ENCODE data around the gene TBC1D9B.

Gene TBC1D9B

GRCh38 chr5:179820127-179820482 lies 87.6 kb downstream of the TBC1D9B start:
- Histone ChIP-seq H3K36me3 (peaks cover 31% of the 10 kb centered on the region), H3K27me3 (peaks cover 16% of the 10 kb centered on the region), H3K9me3 (no peaks in the 10 kb centered on the region), H3K4me1 (ENCODE audit: control insufficient read depth in 1 of 2, insufficient read depth in 1 of 2, low read depth in 1 of 2, low read length in 1 of 2) (peaks cover 50 to 58% of the 10 kb centered on the region in 2 experiments), H3K27ac (peak overlapping the region; percentile 100), H3K4me3 (ENCODE audit: low read depth in 1 of 2, low read length in 1 of 2) (peak overlapping the region; percentile 93 to 97)
- TF ChIP-seq, protein P1, sequence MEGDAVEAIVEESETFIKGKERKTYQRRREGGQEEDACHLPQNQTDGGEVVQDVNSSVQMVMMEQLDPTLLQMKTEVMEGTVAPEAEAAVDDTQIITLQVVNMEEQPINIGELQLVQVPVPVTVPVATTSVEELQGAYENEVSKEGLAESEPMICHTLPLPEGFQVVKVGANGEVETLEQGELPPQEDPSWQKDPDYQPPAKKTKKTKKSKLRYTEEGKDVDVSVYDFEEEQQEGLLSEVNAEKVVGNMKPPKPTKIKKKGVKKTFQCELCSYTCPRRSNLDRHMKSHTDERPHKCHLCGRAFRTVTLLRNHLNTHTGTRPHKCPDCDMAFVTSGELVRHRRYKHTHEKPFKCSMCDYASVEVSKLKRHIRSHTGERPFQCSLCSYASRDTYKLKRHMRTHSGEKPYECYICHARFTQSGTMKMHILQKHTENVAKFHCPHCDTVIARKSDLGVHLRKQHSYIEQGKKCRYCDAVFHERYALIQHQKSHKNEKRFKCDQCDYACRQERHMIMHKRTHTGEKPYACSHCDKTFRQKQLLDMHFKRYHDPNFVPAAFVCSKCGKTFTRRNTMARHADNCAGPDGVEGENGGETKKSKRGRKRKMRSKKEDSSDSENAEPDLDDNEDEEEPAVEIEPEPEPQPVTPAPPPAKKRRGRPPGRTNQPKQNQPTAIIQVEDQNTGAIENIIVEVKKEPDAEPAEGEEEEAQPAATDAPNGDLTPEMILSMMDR (IDR thresholded peaks at IDR 0.05): no peak

DNA sequence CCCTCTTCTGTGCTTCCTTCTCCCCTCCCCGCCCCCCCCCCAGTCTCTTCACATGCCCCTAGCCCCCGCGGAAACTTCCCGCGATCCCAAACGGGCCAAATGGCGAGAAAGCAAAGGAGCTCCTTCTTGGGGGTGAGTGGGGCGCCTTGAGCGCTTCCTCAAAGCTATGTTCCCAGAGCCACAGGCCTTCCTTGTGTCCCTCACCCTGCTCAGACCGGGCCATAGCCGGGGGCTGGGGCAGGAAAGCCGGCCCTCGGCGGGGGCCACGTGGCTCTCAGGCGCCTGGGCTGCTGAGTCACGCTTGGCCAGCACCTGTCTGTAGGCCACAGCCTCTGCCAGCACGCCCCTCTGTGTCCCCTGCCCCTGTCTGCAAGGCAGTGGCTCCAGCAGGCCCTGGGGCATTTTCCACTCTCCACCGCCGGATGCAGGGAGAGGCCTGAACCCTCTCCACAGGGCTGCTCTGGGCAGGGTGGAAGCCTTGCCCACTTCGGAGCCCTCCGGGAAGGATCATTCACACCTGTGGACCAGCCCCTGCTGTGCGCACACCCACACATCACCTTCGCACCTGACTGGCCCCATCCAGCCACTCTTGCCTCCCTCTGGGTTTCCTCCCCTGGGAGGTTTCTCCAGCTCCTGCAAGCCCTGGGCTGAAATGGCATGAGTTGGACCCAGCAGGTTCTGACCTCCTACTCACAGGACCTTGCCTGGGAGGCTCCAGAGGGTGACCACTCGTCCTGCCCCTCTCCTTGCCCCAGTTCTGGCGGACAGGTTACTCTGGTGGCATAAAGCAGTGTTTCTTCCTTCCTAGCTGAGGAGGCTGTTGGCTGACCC lies 88.2 kb downstream of the TBC1D9B start:
- H3K4me3 ChIP-seq (ENCODE audit: low read depth in 1 of 2, low read length in 1 of 2): peak overlapping the region; percentile 93 to 97
- peaks cover 50 to 58% of the 10 kb centered on the region in 2 experiments for H3K4me1 ChIP-seq (ENCODE audit: control insufficient read depth in 1 of 2, insufficient read depth in 1 of 2, low read depth in 1 of 2, low read length in 1 of 2)
- peaks cover 16% of the 10 kb centered on the region for H3K27me3 ChIP-seq
- TF ChIP-seq, protein P1 (IDR thresholded peaks at IDR 0.05): no peak
- peak overlapping the region; percentile 100 for H3K27ac ChIP-seq
- H3K9me3 ChIP-seq: no peaks in the 10 kb centered on the region
- H3K36me3 ChIP-seq: peaks cover 31% of the 10 kb centered on the region

GRCh38 chr5:179818746-179819295 lies 88.9 kb downstream of the TBC1D9B start:
- Histone ChIP-seq H3K4me3 (ENCODE audit: low read depth in 1 of 2, low read length in 1 of 2) (peak overlapping the region; percentile 93 to 97), H3K27me3 (peaks cover 16% of the 10 kb centered on the region), H3K36me3 (peaks cover 30% of the 10 kb centered on the region), H3K27ac (peak overlapping the region; percentile 100), H3K4me1 (ENCODE audit: control insufficient read depth in 1 of 2, insufficient read depth in 1 of 2, low read depth in 1 of 2, low read length in 1 of 2) (peaks cover 50 to 58% of the 10 kb centered on the region in 2 experiments), H3K9me3 (no peaks in the 10 kb centered on the region)
- TF ChIP-seq, protein P1 (IDR thresholded peaks at IDR 0.05): peak; percentile 19

GRCh38 chr5:179817890-179818745 lies 89.6 kb downstream of the TBC1D9B start:
- Histone ChIP-seq H3K36me3 (peaks cover 25% of the 10 kb centered on the region), H3K4me1 (ENCODE audit: control insufficient read depth in 1 of 2, insufficient read depth in 1 of 2, low read depth in 1 of 2, low read length in 1 of 2) (peaks cover 50 to 58% of the 10 kb centered on the region in 2 experiments), H3K4me3 (ENCODE audit: low read depth in 1 of 2, low read length in 1 of 2) (peak overlapping the region; percentile 93 to 97), H3K27ac (peak overlapping the region; percentile 100), H3K9me3 (no peaks in the 10 kb centered on the region), H3K27me3 (peaks cover 16% of the 10 kb centered on the region)
- TF ChIP-seq, protein P1 (IDR thresholded peaks at IDR 0.05): no peak

- TF ChIP-seq, protein P1 (IDR thresholded peaks at IDR 0.05): no peak
- Histone ChIP-seq H3K9me3 (no peaks in the 10 kb centered on the region), H3K4me1 (ENCODE audit: control insufficient read depth in 1 of 2, insufficient read depth in 1 of 2, low read depth in 1 of 2, low read length in 1 of 2) (peaks cover 47 to 55% of the 10 kb centered on the region in 2 experiments), H3K27me3 (peaks cover 16% of the 10 kb centered on the region), H3K27ac (peak overlapping the region; percentile 42), H3K4me3 (ENCODE audit: low read depth in 1 of 2, low read length in 1 of 2) (peak overlapping the region; percentile 27 to 45), H3K36me3 (peaks cover 24% of the 10 kb centered on the region)
Observed at GRCh38 chr5:179817470-179817840, 90.2 kb downstream of the TBC1D9B start.

Data from neutrophil (primary cell).